OCI-LY7 (cell line): ENCODE results near the gene PNPLA6. TPM values are rescaled to one million over a fixed set of nuclear protein-coding genes. Genes with fewer than 3 reads are reported as not detected.

ENCODE experiments used
- BruUV-seq: library from RNA; stranded (reverse); fragments of 400-500 nt; replicated peaks from 2 replicates; lab custom pipeline; 2021; lab: Mats Ljungman, UMichigan
- CTCF ChIA-PET: fragments of 300-600 bp; sonication (Branson Sonifier 250); formaldehyde crosslinking; loops from one replicate; lab custom pipeline; 2022; ENCODE audit warnings: antibody characterized with exemption; ENCODE audit not compliant: unreplicated experiment; lab: Charles Lee
- POLR2A ChIA-PET: fragments of 300-600 bp; sonication (Branson Sonifier 250); formaldehyde crosslinking; loops from one replicate; lab custom pipeline; 2022; ENCODE audit warnings: antibody characterized with exemption; lab: Charles Lee
- DNase-seq: peaks from one replicate; pipeline ENCODE4 v3.0.0-alpha.2; 2015; ENCODE audit warnings: low spot score
- H2AFZ ChIP-seq: fragments of 200-600 bp; sonication (generic), shearing (Covaris generic); 2 replicates; pipeline ENCODE4 v1.6.1; 2014; ENCODE audit warnings: mild to moderate bottlenecking, antibody characterized with exemption, low read length, moderate library complexity
- H3K27ac ChIP-seq: fragments of 200-600 bp; sonication (generic); 2 replicates; pipeline ENCODE4 v1.5.1; 2014; ENCODE audit warnings: mixed run types, low read depth, mild to moderate bottlenecking, moderate library complexity, low read length, inconsistent platforms; ENCODE audit not compliant: poor library complexity, severe bottlenecking
- H3K36me3 ChIP-seq: fragments of 200-600 bp; sonication (generic); 2 replicates; pipeline ENCODE4 v1.6.1; 2014; ENCODE audit warnings: mild to moderate bottlenecking, antibody characterized with exemption, low read length, moderate library complexity, mixed read lengths; ENCODE audit not compliant: insufficient read depth
- H3K4me1 ChIP-seq: fragments of 200-600 bp; sonication (generic); 2 replicates; pipeline ENCODE4 v1.5.1; 2014; ENCODE audit warnings: mild to moderate bottlenecking, low read length; ENCODE audit not compliant: insufficient read depth, poor library complexity, severe bottlenecking
- H3K4me2 ChIP-seq: fragments of 200-600 bp; sonication (generic); 2 replicates; pipeline ENCODE4 v1.6.1; 2014; ENCODE audit warnings: mild to moderate bottlenecking, low read length
- H3K4me3 ChIP-seq: fragments of 200-600 bp; sonication (generic); 2 replicates; pipeline ENCODE4 v1.5.1; 2014; ENCODE audit warnings: mild to moderate bottlenecking, low read depth, low read length; ENCODE audit not compliant: poor library complexity, severe bottlenecking
- H3K79me2 ChIP-seq: fragments of 200-600 bp; sonication (generic); 2 replicates; pipeline ENCODE4 v1.6.1; 2016; ENCODE audit warnings: low read depth, mild to moderate bottlenecking, low read length, moderate library complexity, mixed read lengths; ENCODE audit not compliant: insufficient read depth
- H3K9me2 ChIP-seq: fragments of 200-600 bp; sonication (generic); 2 replicates; pipeline ENCODE4 v1.6.1; 2016; ENCODE audit warnings: mild to moderate bottlenecking, low read length, mixed read lengths; ENCODE audit not compliant: insufficient read depth
- H3K9me3 ChIP-seq: fragments of 200-600 bp; sonication (generic); 2 replicates; pipeline ENCODE4 v1.6.1; 2014; ENCODE audit warnings: mild to moderate bottlenecking, mixed run types, low read length, mixed read lengths
- H4K20me1 ChIP-seq: fragments of 200-600 bp; sonication (generic); 2 replicates; pipeline ENCODE4 v1.6.1; 2014; ENCODE audit warnings: mild to moderate bottlenecking, antibody characterized with exemption, low read length, moderate library complexity, mixed read lengths; ENCODE audit not compliant: insufficient read depth
- EZH2phosphoT487 ChIP-seq: fragments of 200-600 bp; sonication (generic); IDR thresholded peaks from 2 replicates; pipeline ENCODE4 v1.6.1; 2018; ENCODE audit warnings: low read depth, borderline replicate concordance, mild to moderate bottlenecking, mixed run types, antibody characterized with exemption, low read length, moderate library complexity, mixed read lengths
- intact Hi-C: fragments of 100-400 bp; cut with micrococcal nuclease; formaldehyde crosslinking; loops from one replicate; pipeline ENCODE4 v1.10.0; 2022; ENCODE audit not compliant: unreplicated experiment
- total RNA-seq, 2 experiments: library from RNA; depleted of rRNA in 1 of 2; stranded (reverse); fragments of >200 nt in 1 of 2; shearing (Covaris generic) in 1 of 2; gene quantifications; 2 replicates each; pipeline ENCODE4 v1.2.3, GENCODE V29; 2014 to 2022
- TF ChIP-seq, protein P1 (sequence below): fragments of 200-600 bp; sonication (generic); conservative IDR thresholded peaks from 2 replicates; pipeline ENCODE4 v1.5.1; 2014; ENCODE audit warnings: mild to moderate bottlenecking, antibody characterized with exemption, low read length, moderate library complexity, mixed read lengths

Gene PNPLA6
- total RNA-seq, 2 experiments from 2014 or later: 50.6 to 92.4 TPM

DNA sequence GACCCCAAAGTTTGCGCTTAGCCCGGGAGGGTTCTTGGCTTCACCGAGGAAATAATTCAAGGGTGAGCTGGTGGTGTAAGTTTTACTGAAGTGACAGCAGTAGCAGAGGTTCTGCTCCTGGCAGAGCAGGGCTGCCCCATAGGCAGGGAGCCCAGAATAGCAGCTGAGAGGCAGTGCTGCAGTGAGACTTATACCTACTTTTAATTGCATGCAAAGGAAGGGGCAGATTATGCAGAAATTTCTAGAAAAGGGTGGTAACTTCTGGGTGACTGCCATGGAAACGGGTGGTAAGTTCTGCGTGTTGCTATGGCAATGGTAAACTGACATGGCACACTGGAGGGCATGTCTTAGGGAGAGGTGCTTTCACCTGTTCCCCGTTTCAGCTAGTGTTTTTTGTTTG is 42.6 kb downstream of the PNPLA6 start:
- H3K36me3 ChIP-seq: no peaks in the 10 kb centered on the region
- ChIA-PET POLR2A (no interaction called here), CTCF (no interaction called here)
- no peak for DNase-seq
- H3K4me3 ChIP-seq: no peak overlapping the region
- H3K27ac ChIP-seq: no peak overlapping the region
- no peak for TF ChIP-seq EZH2phosphoT487
- TF ChIP-seq, protein P1, sequence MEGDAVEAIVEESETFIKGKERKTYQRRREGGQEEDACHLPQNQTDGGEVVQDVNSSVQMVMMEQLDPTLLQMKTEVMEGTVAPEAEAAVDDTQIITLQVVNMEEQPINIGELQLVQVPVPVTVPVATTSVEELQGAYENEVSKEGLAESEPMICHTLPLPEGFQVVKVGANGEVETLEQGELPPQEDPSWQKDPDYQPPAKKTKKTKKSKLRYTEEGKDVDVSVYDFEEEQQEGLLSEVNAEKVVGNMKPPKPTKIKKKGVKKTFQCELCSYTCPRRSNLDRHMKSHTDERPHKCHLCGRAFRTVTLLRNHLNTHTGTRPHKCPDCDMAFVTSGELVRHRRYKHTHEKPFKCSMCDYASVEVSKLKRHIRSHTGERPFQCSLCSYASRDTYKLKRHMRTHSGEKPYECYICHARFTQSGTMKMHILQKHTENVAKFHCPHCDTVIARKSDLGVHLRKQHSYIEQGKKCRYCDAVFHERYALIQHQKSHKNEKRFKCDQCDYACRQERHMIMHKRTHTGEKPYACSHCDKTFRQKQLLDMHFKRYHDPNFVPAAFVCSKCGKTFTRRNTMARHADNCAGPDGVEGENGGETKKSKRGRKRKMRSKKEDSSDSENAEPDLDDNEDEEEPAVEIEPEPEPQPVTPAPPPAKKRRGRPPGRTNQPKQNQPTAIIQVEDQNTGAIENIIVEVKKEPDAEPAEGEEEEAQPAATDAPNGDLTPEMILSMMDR: no peak
- H3K4me2 ChIP-seq: no peak overlapping the region
- H3K79me2 ChIP-seq: no peaks in the 10 kb centered on the region
- H3K9me3 ChIP-seq: no peaks in the 10 kb centered on the region
- intact Hi-C loops: no loop called here
- H3K9me2 ChIP-seq: no peaks in the 10 kb centered on the region
- H4K20me1 ChIP-seq: no peaks in the 10 kb centered on the region
- no peaks in the 10 kb centered on the region for H3K4me1 ChIP-seq
- no peak overlapping the region for H2AFZ ChIP-seq
- BruUV-seq: no TSS peak

DNA sequence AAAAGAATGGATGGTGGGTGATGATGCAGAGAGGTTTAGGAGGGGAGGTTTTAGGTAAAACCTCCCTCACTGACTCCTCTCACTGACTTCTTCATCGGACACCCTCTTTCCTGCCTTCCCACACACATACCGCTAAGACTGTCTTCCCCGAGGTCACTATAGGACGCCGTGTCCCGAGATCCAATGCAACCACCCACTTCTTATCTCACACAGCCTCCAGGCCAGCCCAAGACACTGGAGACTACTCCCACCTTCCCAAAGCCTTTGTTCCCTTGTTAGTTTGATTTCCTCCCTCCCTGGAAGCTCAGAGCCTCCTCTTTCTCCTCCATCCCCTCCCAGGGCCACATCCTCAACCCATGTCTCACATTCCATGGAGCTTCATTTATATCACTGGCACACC is 43.7 kb downstream of the PNPLA6 start:
- H3K36me3 ChIP-seq: no peaks in the 10 kb centered on the region
- ChIA-PET CTCF (no interaction called here), POLR2A (no interaction called here)
- intact Hi-C loops: no loop called here
- no peaks in the 10 kb centered on the region for H4K20me1 ChIP-seq
- no peak for TF ChIP-seq EZH2phosphoT487
- TF ChIP-seq, protein P1: no peak
- DNase-seq: no peak
- no peaks in the 10 kb centered on the region for H3K9me3 ChIP-seq
- no TSS peak for BruUV-seq
- no peak overlapping the region for H3K4me2 ChIP-seq
- H3K79me2 ChIP-seq: no peaks in the 10 kb centered on the region
- no peaks in the 10 kb centered on the region for H3K9me2 ChIP-seq
- no peak overlapping the region for H3K27ac ChIP-seq
- no peak overlapping the region for H2AFZ ChIP-seq
- H3K4me3 ChIP-seq: no peak overlapping the region
- H3K4me1 ChIP-seq: no peaks in the 10 kb centered on the region

DNA sequence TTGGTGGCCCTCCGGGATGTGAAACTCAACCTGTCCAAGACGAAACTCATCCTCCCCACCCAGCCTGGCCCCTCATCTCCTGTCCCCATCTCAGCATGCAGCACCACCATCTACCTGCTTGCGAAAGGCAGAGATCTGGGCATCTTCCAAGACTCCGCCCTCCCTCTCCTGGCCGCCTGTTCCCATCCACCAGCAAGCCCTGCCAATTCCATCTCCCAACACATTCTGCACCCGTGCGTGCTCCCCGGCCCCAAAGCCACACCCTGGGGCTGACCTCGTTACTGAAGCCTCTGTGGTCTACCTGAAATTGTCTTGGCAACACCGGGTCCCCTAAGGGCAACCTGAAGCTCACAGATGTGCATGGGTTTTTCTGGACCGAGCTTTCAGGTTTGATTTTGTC is 46.9 kb downstream of the PNPLA6 start:
- BruUV-seq: no TSS peak
- Histone ChIP-seq H3K4me3 (no peak overlapping the region), H3K9me2 (no peaks in the 10 kb centered on the region), H3K9me3 (no peaks in the 10 kb centered on the region), H3K36me3 (no peaks in the 10 kb centered on the region), H2AFZ (no peak overlapping the region), H3K4me2 (no peak overlapping the region), H3K79me2 (no peaks in the 10 kb centered on the region), H3K4me1 (no peaks in the 10 kb centered on the region), H3K27ac (no peak overlapping the region), H4K20me1 (no peaks in the 10 kb centered on the region)
- ChIA-PET POLR2A (no interaction called here), CTCF (no interaction called here)
- intact Hi-C loops: no loop called here
- no peak for TF ChIP-seq EZH2phosphoT487
- TF ChIP-seq, protein P1: no peak
- DNase-seq: no peak
